SIG-M5 treated with dmso at 0.1 percent for 504 hours (cell line): ENCODE measurements around the gene TSC22D3.
"Not testable (repeated sequence)": the region's sequence is repeated elsewhere in the genome, so short reads cannot be mapped to it uniquely, and the experiment has no call there.

Experiments used
- DNase-seq: peaks from one replicate; lab custom pipeline; 2025; ENCODE audit not compliant: unreplicated experiment; lab: John Stamatoyannopoulos, UW

The TSC22D3 gene

GRCh38 chrX:107712231-107713202 lies 63.1 kb downstream of the TSC22D3 start:
- no peak for DNase-seq

- no peak for DNase-seq
Observed at GRCh38 chrX:107711521-107712181, 63.9 kb downstream of the TSC22D3 start.

- DNase-seq, result peak; percentile 95
Observed at GRCh38 chrX:107710617-107711391, 64.8 kb downstream of the TSC22D3 start.

- DNase-seq, result no peak
Observed at GRCh38 chrX:107709266-107709806, 66.3 kb downstream of the TSC22D3 start.

- DNase-seq, result no peak
Observed at GRCh38 chrX:107708762-107709161, 66.8 kb downstream of the TSC22D3 start.

- DNase-seq, result no peak
Observed at GRCh38 chrX:107707866-107708265, 67.7 kb downstream of the TSC22D3 start.

- DNase-seq, result no peak
Observed at GRCh38 chrX:107706309-107706708, 69.3 kb downstream of the TSC22D3 start.

GRCh38 chrX:107704587-107704986 lies 71.0 kb downstream of the TSC22D3 start:
- no peak for DNase-seq

GRCh38 chrX:107704181-107704580 lies 71.4 kb downstream of the TSC22D3 start:
- no peak for DNase-seq

GRCh38 chrX:107701493-107702121 lies 74.0 kb downstream of the TSC22D3 start:
- DNase-seq, result peak; percentile 63

GRCh38 chrX:107700790-107701189 lies 74.8 kb downstream of the TSC22D3 start:
- no peak for DNase-seq

- DNase-seq, result no peak
Observed at GRCh38 chrX:107700317-107700774, 75.2 kb downstream of the TSC22D3 start.

GRCh38 chrX:107699616-107700015 lies 76.0 kb downstream of the TSC22D3 start:
- no peak for DNase-seq

GRCh38 chrX:107691024-107691448 lies 84.6 kb downstream of the TSC22D3 start:
- DNase-seq, result no peak

- DNase-seq, result no peak
Observed at GRCh38 chrX:107687445-107687844, 88.1 kb downstream of the TSC22D3 start.

- DNase-seq, result no peak
Observed at GRCh38 chrX:107686792-107687191, 88.8 kb downstream of the TSC22D3 start.

- no peak for DNase-seq
Observed at GRCh38 chrX:107686026-107686425, 89.6 kb downstream of the TSC22D3 start.

GRCh38 chrX:107685586-107685985 lies 90.0 kb downstream of the TSC22D3 start:
- DNase-seq, result not testable (repeated sequence)

- DNase-seq, result peak; percentile 81
Observed at GRCh38 chrX:107684956-107685385, 90.6 kb downstream of the TSC22D3 start.

GRCh38 chrX:107683931-107684330 lies 91.7 kb downstream of the TSC22D3 start:
- no peak for DNase-seq
